ENCODE measurements around the gene HMX2.

The HMX2 gene

DNA sequence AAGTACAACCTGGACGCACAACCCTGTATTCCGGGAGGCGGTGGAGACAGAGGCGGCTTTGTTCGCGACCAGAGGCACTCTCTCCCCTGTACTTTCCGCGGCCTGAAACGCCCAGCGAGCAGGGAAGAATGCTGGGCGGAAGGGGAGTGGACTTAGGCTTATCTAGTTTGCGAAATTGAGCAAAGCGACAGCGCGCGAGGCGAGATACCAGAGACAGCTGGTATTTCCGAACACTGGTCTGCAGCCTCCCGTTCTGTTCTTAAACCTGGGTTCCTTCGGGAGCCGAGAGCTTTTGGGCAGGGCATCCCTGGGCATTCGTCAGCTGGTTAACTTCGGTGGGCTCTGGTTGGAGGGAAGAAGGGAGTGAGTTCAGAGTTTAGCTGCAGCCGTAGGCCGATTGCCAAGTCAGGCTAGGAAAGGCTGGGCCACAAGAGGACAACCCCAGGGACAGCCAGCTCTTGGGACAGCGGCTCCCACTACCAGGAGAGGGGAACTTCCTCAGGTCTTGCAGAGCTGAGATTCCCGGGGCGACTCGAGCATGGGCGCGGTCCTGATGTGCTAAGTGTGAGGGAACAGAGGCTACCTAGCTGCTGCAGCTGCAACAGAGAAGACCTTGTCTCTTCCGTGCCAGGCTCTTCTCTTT lies 8.3 kb upstream of the HMX2 start:
- no peak for DNase-seq

DNA sequence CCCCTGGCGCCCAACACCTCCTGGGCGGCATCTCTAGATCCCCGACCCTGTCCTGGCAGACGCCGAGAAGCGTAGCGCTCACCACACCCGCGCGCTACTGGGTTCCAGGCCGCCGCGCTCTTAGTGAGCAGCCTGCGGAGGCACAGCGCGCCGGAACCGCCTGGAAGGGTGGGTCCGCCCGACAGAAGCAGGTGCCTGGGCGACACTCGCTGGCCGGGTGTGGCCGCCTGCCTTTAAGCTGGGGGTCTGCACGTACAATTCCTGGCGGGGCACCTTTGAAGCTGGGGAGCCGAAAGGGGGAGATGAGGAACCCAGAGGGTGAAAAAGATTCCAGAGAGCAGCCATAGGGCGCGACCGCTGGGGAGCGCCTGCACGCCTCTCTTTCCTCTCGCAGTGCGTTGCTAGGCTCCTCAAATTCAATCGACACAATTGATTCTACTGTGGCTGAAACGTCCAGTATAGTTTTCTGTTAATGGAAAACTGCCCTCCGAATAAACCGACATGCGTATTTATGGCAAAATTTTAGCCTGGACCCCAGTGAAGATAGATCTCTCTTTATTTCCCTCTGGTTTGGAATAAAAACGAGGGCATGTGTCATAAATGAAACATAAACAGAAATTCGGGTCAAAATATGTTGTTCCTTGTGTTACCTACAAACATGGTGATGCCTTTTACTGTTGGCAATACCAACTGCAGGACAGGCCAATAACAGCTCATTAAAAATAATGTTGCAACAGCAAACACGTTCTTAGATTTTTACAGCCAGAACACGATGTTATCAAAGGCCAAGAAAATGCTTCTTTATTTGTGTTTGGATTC lies 7.6 kb upstream of the HMX2 start:
- DNase-seq: no peak

DNA sequence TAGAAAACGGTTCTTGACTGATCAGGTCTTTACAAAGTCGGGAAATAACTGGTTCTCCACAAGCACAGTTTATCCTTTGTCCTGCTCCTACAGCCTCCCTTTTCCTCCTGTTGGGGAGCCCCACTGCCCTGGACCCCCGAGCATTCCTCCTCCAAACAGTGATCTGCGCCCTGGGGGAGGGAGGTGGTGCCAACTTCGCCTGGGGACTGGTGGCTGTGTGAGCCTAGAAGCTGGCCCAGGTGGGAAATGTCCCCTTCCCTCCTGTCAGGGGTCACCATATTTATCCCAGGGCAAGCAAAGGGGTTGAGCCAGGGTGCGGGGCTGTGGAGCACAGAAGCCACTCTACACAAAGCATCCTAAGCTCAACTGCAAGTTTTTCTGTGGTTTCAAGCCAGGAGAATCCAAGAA lies 6.9 kb upstream of the HMX2 start:
- no peak for DNase-seq

DNA sequence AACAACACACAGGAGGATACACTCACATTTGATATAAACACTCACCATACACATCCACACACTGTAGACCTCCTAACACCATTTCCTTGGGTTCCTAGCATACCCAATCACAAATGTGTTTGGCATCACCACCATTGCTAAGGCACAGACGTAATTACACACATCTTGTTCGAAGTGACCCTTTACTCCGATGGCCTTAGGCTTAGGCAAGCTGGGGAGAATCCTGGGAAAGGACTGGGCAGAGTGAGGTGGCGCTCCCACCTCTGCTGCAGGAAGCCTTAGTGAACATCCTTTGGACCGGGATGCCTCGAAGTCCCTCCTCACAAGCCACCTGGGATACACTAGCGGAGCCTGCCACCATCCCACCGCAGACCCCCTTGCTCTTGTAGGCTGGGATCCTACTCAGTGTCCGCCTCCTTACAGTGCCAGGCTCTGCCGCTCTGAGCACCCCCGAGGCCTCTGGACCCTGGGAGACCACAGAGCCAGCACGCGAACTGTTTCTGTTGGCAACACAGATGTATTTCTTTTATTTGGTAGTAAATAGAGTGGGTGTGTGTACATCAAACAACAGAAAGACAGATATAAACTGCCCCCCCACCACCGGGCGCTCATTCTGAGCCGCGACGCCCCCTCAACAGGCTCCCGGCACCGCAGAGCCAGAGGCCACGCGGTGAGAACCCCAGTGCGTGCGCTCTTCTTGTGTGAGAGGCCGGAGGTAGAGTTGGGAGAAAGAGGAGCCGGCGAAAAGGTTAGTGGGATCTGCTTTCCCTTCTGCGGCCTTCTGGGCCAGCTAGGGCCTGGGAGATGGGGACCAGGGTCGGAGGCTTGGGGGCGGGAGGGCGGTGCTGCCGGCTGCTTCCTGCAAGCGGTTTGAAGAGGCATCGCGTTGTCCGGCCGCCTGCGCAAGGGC lies 5.9 kb upstream of the HMX2 start:
- no peak for DNase-seq

DNA sequence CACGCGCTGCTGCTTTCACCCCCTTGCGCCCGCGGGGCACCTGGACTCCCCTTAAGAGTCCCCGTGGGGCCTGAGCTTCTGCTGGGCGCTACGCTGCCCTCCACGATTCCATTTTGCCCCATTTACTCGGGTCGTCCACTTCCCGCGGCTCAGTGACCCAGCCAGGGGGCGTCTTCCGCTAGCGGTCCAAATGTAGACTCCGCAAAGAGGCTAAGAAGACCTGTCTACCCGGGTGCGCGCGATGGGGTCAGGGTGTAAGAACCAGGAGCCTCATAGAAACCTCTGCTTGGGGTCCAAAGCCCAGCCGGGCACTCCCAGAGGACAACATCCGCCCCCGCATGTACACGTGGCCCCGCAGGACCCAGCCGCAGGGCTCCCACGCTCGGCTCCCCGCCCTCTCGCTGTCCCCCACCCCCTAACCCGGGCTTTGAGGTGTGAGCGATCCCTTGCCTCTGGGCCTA lies 5.2 kb upstream of the HMX2 start:
- DNase-seq: no peak

DNA sequence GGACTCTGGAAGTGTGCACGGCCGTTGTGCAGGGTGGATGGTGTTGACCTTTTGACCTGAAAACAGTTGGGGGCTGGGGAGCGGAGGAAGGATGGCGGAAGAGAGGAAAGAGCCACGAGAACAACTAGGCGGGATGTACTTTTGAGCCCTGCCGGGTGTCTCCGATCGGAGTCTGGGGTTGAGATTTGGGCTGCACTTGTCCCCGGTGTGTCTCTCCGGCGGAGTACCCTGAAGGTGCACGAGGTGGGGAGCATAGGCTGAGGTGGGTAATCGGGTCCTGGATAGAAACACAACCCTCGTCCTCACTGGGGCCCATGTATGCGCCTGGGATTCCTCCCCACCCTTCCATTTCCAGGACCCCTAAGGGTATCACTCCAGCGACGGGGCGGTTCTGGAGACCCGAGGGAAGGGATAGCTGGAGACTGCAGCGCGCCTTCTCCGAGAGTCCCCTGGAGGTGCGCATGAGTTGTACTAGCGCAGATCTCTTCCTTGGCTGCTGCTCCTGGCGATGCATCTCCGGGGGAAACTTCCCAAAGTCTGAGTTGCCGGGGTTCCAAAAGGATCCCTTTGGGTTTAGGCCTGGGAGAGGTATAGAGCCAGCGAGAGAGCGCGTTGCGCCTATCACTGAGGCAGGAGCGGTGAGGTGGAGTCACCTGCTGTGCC lies 4.6 kb upstream of the HMX2 start:
- DNase-seq: no peak

DNA sequence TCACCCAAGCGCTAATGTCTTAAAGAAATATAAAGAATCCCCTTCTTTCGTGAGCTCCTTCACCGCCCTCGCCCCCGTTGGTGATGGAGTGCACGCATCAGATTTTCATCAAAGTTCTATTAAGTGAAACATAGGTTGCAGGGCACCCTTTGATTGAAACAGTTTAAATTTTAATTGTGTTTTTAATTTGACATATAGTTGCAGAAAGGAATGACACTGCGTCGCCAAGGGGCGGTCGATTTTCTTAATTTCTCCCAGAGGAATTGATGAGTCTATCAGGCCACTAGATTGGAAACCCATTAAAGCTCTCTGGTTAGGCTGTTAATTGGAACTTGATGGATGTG lies 4.1 kb upstream of the HMX2 start:
- DNase-seq: no peak

DNA sequence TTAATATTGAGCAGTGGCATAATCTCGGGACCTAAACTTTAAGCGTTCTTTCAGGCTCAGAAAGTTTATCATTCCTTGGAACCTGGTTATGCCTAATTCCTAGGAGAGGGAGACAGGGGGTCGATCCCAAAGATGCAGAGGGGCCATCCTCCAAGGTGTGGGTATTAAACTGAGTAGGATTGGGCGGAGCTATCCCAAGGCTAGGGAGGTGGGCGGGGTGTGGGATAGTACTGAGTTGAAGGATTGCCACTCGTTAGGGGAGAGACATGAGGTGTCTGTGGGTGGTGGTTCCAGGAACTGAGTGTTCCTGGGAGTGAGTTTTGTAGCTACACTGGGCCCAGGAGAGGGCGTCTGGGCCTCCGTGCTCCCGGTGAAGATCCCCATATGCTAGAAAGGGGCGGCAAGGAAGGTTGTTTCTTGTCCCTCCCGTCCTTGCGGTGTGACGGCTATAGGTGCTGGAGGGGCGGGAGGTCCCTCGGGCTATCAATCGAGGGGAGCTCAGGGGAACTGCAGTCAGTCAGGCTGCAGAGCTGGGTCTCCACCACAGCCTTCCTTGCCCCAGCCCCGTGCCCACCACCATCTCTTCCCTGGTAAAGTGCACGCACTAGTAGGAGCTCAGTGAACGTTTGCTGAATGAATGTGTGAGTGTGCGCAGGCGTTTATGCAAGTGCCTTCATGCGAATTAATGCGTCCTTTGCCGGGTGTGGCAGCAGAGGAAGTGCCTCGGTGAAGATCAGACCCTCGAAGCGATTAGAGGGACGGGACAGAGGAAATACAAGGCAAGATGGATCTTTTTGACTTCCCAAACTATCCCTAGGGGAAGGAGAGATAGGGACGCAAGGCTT lies 3.0 kb upstream of the HMX2 start:
- no peak for DNase-seq

DNA sequence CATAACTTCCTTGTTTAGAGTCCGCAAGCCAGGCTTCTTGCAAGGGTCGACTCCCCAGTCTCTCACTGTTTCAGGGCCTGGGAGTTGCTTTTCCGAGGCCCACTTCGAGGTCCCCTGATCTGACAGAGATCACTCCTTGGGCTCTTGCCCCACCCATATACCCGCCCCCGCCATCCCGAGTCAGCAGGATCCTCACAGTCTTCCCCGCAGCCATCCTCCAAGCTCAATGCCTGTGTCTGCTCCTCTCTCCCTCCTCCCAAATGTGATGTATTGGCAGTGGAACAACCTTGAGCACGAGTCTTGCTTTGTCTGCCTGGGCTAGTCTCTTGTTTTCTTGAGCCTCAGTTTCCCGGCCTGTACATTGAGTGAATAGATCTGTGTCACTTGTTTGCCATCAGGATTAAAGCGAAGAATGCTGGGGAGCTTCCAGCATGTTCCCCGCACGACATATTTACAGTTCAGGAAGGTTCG lies 2.4 kb upstream of the HMX2 start:
- no peak for DNase-seq

DNA sequence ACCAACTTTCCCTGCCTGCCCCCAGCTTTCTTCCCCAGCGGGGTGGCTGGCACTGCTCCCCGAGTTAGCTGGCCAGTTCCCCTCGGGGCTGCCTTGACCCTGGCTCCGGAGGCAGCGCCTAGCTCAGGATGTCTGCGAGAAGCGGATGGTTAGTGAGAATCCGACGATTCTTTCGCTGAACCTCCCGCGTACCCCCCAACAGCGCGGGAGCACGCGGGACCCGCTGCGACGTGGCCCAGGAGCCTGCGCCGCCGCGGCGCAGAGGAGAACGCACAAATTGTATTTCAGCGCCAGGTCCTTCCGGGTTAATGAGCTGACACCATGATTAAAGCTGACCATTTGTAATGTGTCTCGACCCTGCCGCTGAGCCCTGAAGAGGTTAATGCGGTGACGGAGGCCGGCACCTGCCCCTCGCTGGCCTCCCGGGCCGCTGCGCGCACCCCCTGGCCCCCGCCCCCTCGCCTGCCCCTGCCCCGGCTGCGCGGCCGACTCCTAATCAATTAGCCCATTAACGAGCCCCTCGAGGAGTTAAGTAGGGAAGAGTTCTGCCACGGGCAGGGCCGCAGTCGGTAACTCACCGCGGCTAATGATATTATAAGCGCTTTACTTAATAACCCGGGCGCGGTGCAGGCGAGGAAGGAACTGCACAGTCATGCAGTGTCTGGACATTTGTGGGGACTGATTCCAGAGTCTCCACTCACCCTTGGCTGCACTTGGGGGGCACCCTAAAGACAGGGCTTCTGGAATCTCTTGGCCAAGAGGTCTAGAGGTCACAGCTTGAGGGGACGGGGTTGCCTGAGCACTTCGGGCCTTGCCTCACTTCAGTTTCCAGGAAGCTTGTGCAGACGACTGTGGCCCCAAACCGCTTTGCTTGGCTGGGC lies 1.7 kb upstream of the HMX2 start:
- DNase-seq: no peak

DNA sequence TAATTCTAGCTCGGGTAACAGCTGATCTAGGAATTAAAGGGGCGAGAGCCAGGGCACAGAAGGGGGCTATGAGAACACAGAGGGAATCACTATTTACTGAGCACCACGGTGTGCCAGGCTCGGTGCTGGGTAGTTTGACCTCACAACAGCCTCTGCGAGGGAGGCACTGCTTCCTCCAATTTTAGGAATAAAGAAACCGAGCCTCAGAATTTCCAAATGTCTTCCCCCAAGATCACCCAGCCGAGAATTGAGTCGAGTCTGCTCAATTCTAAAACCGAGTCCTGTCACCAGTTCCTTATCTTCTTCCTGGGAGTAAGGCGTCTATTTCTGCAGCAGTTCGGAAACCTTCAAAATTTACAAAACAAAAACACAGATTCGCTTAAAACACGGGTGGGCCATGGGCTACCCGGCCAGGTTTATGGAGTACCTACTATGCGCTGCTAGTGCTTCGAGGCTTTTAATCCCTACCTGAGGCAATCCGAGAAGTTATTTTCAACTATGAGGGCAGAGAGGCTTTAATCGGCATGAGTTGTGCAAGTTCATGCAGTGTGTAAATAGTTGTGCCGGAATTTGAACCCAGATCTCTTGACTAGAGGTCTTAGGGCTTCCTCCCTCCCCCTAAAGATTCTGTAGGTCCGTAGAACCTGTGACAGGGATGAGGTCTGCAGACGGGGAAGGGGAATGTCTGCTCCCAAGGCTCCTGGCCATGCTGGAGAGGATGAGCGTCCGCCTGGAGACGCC lies 872 bp upstream of the HMX2 start:
- no peak for DNase-seq

DNA sequence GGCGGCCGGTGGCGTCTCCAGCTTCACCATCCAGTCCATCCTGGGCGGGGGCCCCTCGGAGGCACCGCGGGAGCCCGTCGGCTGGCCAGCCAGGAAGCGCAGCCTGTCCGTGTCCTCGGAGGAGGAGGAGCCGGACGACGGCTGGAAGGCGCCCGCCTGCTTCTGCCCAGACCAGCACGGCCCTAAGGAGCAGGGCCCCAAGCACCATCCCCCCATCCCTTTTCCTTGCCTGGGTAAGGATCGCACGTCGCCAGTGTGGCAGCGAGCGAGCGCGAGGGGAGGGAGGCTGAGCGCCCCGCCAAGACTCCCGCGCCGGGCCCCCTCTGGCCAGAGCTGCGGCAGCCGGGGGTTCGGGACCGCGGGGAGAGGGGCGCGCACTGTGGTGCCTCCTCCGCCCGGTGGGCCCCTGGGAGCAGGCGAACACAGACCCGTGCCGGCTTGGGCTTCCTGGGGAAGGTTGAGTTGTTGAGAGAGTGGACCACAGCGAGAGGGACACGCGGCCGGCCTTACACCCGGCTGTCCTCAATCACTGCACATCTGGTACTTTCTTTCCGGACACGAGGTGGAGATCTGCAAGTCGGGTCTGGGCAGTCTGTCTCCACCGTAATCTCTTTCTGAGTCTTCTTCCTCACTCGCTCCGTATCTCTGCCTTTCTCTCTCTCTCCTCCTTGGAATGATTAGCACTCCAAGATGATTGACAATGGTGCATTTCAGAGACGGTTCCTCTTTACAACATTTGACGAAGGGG lies 652 bp downstream of the HMX2 start:
- DNase-seq: no peak

DNA sequence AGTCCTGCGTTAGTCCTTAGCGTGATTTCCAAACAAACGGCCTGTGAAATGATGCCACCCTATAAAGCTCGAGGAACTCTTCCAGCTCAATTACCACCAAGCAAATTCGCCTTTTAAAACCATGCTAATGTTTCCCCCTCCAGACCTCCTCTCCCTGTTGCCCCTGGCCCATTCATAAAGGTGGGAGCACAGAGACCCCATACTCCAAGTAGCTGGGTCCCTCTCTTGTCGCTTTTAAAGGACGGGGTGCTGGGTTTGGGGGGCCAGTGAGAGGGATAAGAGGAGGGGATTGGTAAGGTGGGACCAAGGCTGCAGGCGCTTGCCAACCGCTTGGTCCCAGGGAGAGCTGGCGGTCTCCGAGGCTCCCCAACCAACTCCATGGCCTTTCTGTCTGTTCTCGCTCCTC lies 1.2 kb downstream of the HMX2 start:
- no peak for DNase-seq

DNA sequence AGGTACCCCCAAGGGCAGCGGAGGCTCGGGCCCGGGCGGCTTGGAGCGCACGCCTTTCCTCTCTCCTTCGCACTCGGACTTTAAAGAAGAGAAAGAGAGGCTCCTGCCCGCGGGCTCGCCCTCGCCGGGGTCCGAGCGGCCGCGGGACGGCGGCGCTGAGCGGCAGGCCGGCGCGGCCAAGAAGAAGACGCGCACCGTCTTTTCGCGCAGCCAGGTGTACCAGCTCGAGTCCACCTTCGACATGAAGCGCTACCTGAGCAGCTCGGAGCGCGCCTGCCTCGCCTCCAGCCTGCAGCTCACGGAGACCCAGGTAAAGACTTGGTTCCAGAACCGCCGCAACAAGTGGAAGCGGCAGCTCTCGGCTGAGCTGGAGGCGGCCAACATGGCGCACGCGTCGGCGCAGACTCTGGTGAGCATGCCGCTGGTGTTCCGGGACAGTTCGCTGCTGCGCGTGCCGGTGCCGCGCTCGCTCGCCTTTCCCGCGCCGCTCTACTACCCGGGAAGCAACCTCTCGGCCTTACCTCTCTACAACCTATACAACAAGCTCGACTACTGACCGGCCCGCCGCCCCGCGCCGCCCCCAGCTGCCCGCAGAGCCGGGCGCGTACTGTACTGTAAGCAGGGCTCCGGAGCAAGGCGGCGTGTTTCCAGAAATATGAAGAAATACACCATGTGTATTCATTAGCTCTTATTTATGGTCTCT lies 1.8 kb downstream of the HMX2 start:
- peak in 2 of 5 donors; percentile 35 to 48 for DNase-seq

DNA sequence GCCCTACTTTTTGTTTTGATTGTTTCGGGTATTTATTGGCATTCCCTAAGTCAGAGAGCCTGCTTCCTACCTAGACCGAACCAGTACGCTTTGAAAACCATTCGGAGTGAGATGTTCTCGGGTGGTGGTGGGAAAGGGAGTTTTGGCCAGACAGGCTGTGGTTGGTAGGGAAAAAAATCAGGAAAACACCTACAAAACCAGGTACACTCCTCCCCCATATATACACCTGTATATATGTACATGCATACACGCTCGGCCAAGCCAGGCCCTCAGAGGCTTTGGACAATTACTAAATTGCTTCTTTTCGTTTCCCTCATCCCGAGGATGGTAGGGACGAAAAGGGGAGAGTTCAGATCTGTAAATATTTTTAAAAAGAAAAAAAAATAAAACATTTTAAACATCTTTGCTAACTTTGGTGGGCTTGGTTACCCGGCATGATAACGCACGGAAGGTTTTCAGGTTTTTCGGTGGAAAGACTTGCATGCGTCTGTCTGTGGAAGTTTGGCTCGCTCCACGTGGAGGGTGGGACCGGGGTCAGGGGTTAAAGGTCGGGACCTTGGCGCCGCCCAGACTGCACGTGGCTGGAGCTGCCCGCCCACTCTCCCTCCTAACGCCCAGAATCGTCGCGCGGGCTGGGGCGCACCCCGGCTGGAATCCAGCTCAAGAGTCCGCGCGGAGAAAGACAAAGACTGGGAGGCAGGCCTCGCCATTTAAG lies 2.5 kb downstream of the HMX2 start:
- no peak for DNase-seq

DNA sequence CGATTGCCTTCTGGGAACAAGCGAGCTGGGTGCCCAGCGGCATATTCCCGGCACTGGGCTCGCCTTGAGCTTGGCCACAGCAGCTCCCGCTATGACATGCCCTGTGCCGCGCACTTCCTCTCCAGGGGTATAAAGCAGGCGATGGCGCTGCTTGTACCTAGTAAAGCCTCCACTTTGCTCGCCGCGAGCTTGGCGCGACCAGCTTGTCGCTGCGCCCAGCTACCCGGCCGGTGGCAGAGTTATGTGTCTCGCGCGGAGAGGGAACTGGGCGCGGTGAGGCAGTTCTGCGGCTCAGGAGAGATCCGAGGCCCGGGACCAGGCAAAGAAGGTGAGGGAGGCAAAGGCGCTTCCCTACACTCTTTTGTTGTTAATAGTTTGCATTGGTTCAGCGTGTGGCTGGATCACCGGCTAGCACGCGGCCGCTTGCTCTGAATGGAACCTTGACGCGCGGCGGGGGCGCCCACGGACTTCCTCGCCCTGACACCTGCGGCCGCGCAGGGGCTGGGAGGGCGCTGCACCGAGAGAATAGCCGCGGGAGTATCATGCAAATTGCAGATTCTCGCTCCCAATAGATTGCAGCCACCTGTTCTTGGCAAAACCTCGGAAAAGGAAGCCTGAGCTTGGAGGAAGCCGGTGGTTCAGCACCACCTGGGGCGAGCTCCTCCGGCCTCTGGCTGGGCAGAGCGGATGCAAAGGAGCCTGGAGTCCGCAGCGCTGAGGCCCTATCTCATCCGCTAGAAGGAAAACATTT lies 3.2 kb downstream of the HMX2 start:
- DNase-seq: peak in 1 of 5 donors; percentile 49

DNA sequence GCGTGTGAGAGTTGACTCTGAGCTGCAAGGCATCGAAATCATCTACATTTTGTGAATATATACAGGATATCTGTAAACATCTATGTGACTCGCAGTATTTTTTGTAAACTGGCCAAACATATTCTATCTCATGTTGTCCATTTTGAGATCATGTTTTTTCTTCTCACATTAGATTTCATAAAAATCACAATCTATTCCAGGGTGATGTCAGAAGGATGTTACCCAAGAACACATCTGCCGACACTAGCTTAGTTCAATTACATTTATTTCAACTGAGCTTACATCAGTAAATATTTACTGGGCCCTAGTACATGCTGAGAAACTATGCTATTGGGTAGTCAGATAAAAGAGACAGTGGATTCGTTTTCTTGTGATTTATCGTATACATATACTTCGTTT lies 3.8 kb downstream of the HMX2 start:
- no peak for DNase-seq
